Uterus (tissue), 2 donors: ENCODE data around the gene CKMT2.

Source experiments
- POLR2A ChIP-seq, 2 donors: fragments of 450-650 bp; IDR thresholded peaks; one replicate each; pipeline ENCODE4 v1.6.1; 2016; ENCODE audit warnings: antibody characterized with exemption in 2 of 2, mild to moderate bottlenecking in 1 of 2, moderate library complexity in 1 of 2
- TF ChIP-seq, protein P1 (sequence below), 4 experiments: fragments of 200-600 bp in 2 of 4; fragments of 450-650 bp in 2 of 4; sonication (generic) in 2 of 4; IDR thresholded peaks; one replicate each; pipeline ENCODE4 v1.5.1; 2016 to 2019; ENCODE audit warnings: antibody characterized with exemption in 4 of 4, mild to moderate bottlenecking in 2 of 4, moderate library complexity in 1 of 4

GRCh38 chr5:81253875-81254274 is 20.8 kb downstream of the CKMT2 start:
- TF ChIP-seq, protein P1, sequence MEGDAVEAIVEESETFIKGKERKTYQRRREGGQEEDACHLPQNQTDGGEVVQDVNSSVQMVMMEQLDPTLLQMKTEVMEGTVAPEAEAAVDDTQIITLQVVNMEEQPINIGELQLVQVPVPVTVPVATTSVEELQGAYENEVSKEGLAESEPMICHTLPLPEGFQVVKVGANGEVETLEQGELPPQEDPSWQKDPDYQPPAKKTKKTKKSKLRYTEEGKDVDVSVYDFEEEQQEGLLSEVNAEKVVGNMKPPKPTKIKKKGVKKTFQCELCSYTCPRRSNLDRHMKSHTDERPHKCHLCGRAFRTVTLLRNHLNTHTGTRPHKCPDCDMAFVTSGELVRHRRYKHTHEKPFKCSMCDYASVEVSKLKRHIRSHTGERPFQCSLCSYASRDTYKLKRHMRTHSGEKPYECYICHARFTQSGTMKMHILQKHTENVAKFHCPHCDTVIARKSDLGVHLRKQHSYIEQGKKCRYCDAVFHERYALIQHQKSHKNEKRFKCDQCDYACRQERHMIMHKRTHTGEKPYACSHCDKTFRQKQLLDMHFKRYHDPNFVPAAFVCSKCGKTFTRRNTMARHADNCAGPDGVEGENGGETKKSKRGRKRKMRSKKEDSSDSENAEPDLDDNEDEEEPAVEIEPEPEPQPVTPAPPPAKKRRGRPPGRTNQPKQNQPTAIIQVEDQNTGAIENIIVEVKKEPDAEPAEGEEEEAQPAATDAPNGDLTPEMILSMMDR (IDR thresholded peaks at IDR 0.05): no peak
- TF ChIP-seq POLR2A (IDR thresholded peaks at IDR 0.05): no peak
